Naive thymus-derived CD8-positive, alpha-beta T cell (primary cell): ENCODE measurements around the gene SOBP. TPM values are rescaled to one million over a fixed set of nuclear protein-coding genes. Genes with fewer than 3 reads are reported as not detected.

Source experiments
- ATAC-seq, 2 donors: fragments of 150-1000 bp; cut with Tn5 transposase in 1 of 2; sonication (Bioruptor Pico), chemical (Tn5 transposase) in 1 of 2; 1 replicate in 1 of 2; 2 replicates in 1 of 2; pipeline ENCODE4 v1.10.0; 2021; ENCODE audit warnings: mild to moderate bottlenecking in 2 of 2, moderate library complexity in 2 of 2
- POLR2A ChIA-PET: fragments of 350-600 bp; sonication (Branson Sonifier 250); formaldehyde crosslinking; loops from one replicate; lab custom pipeline; 2021; ENCODE audit warnings: antibody characterized with exemption; lab: Charles Lee
- DNase-seq, 10 donors: peaks; one replicate each; pipeline versions ENCODE4 v3.0.0 to v3.0.0-alpha.2; 2020 to 2022
- H3K27ac Mint-ChIP-seq, 10 donors: one replicate each; pipeline ENCODE4 v1.8.0; 2020 to 2022; ENCODE audit warnings: mild to moderate bottlenecking in 10 of 10, mixed read lengths in 10 of 10, moderate library complexity in 4 of 10, inconsistent platforms in 1 of 10
- H3K27me3 Mint-ChIP-seq, 5 donors: one replicate each; pipeline ENCODE4 v1.8.0; 2021 to 2022; ENCODE audit warnings: mixed read lengths in 5 of 5
- H3K36me3 Mint-ChIP-seq, 3 donors: one replicate each; pipeline ENCODE4 v1.8.0; 2020 to 2022; ENCODE audit warnings: mixed read lengths in 3 of 3, mild to moderate bottlenecking in 2 of 3, inconsistent platforms in 1 of 3
- H3K4me1 Mint-ChIP-seq, 4 donors: one replicate each; pipeline ENCODE4 v1.8.0; 2021 to 2022; ENCODE audit warnings: mixed read lengths in 4 of 4
- H3K4me3 Mint-ChIP-seq, 10 donors: one replicate each; pipeline ENCODE4 v1.8.0; 2020 to 2022; ENCODE audit warnings: mild to moderate bottlenecking in 10 of 10, mixed read lengths in 10 of 10, moderate library complexity in 6 of 10, inconsistent platforms in 1 of 10
- H3K9me3 Mint-ChIP-seq, 9 donors: one replicate each; pipeline ENCODE4 v1.8.0; 2020 to 2022; ENCODE audit warnings: mixed read lengths in 9 of 9, mild to moderate bottlenecking in 3 of 9, inconsistent platforms in 1 of 9, moderate library complexity in 1 of 9
- polyA plus RNA-seq, 3 donors: library from polyadenylated mRNA; unstranded; fragments of 300-500 nt; fragmentation: Illumina TruSeq; gene quantifications; one replicate each; pipeline ENCODE4 v1.2.3, GENCODE V29; 2021
- total RNA-seq, 8 experiments: library from RNA in 2 of 8; stranded (reverse) in 2 of 8; gene quantifications; one replicate each; pipeline ENCODE4 v1.2.3 and lab custom pipeline; 2021 to 2026

SOBP gene
- total and polyA plus RNA-seq, 5 experiments from 2014 or later: 0.05 to 1.4 (median 0.39) TPM

DNA sequence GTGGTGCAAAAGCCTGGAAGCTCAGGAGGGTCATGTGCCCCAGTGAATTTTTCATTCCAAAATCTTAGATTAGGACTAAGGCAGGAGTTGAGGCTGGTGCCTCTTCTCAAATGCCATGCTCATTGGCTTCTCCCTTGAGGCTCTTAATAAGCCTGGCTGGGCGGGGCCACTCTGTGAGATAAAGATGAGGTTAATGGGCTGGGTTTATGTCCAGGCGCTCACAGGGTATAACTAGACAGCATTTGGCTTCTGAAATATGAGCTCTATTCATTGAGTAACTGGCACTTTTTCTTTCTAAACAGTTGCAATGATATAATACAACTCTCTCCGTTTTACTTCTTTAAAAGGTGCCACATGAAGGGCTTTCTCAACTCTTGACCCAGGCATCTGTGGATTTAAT, 177.9 kb downstream of the SOBP start:
- Mint-ChIP-seq H3K27ac (no peak overlapping the region), H3K36me3 (no peaks in the 10 kb centered on the region), H3K9me3 (no peaks in the 10 kb centered on the region), H3K4me1 (peaks cover 6 to 37% (median 19%) of the 10 kb centered on the region in 4 donors), H3K4me3 (no peak overlapping the region), H3K27me3 (no peaks in the 10 kb centered on the region)
- DNase-seq (no peak), ATAC-seq (no peak)
- POLR2A ChIA-PET: interaction anchor here (0.8 to 1.2 kb wide), 2 partner anchors 9 to 11 kb away, joined by 4 read pairs; no protein-coding TSS in a partner anchor

DNA sequence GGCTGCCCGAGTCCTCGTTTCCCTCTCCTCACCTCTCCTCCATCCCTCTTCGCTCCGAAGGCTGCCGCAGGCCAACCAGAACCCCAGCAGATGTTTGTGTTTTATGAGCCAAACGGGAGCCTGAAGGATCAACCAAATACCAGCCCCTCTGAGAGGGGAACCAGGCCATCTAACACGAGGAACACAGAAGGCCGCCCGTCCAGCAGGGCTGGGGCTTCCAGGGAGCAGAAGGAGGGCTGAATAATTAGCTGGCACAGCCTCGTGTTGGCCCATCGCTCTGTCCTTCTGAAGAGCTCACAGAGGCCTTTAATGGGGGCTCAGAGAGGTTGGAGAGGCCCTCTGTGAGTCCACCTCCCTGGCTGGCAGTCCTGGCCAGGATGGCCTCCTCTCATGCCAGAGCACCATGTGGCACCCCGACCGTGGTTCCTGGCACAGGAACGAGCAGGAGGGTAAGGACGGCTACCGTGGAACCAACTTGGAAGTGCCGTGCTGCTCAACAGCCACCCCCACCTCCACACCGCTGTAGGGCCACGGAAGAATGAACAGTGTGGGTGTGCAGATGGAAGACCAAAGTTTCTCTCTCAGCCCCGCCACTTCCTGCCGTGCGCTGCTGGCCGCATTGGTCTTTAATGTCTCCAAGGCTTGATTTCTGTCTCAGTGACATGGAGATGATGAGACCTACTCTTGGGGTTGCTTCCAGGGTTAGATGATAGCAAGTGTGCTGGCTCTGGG, 179.0 kb downstream of the SOBP start:
- peaks cover 6 to 37% (median 19%) of the 10 kb centered on the region in 4 donors for H3K4me1 Mint-ChIP-seq
- no peaks in the 10 kb centered on the region for H3K36me3 Mint-ChIP-seq
- H3K27me3 Mint-ChIP-seq: no peaks in the 10 kb centered on the region
- POLR2A ChIA-PET: interaction anchor here (1.1 kb wide), 1 partner anchor 12 kb away, joined by 3 read pairs; no protein-coding TSS in a partner anchor
- peak in 4 of 10 donors; percentile 5 to 44 (median 30) for DNase-seq
- peak overlapping the region in 6 of 10 donors; percentile 29 to 58 (median 44) for H3K27ac Mint-ChIP-seq
- ATAC-seq: peak; percentile 85 to 87
- no peaks in the 10 kb centered on the region for H3K9me3 Mint-ChIP-seq
- H3K4me3 Mint-ChIP-seq: peak overlapping the region in 3 of 10 donors; percentile 17 to 30 (median 18)

DNA sequence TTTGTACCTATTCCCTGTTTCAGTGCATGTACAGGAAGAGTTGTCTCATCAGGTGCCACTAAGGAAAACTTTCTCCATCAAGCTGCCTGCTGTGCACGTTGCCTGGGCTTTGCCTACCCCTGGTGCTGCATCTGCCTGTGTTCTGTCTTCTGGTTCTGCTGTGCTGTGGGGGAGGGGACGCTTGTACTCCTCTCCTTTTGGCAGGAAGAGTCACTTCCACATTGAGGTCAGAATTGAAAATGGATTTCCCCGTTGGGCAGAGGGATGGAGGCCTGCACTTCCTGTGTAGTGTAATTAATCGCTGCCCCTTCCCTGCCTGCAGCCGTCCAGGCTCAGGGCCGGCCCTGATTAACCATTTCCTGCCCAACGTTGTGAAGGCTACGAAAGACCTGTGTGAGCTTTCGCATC, 180.9 kb downstream of the SOBP start:
- H3K4me1 Mint-ChIP-seq: peaks cover 11 to 37% (median 25%) of the 10 kb centered on the region in 4 donors
- DNase-seq (peak in 1 of 10 donors; percentile 7), ATAC-seq (no peak)
- peak overlapping the region in 4 of 10 donors; percentile 8 to 60 (median 22) for H3K27ac Mint-ChIP-seq
- no peaks in the 10 kb centered on the region for H3K27me3 Mint-ChIP-seq
- H3K4me3 Mint-ChIP-seq: no peak overlapping the region
- no peaks in the 10 kb centered on the region for H3K36me3 Mint-ChIP-seq
- POLR2A ChIA-PET: no interaction called here
- no peaks in the 10 kb centered on the region for H3K9me3 Mint-ChIP-seq

DNA sequence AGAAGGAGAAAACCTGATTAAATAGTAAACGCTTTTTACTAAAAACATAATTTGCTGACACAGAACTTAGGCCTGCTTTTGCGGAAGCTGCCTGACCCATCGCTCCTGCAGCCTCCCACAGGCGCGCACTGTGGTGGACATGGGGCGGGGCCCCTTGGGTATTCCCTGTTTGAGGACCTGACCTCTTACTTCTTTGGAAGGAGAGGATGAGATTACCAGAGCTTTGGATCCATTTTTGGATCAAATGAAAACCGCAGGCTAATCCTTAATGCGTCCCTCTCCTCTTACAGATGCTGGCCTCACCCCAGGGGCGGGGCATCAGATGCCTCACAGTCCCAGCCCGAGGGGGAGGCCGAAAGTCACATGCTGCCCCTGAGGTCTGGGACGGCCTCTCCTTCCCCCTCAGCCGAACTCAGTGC, 183.2 kb downstream of the SOBP start:
- H3K4me1 Mint-ChIP-seq: peaks cover 11 to 35% (median 26%) of the 10 kb centered on the region in 4 donors
- ATAC-seq: no peak
- no peak overlapping the region for H3K4me3 Mint-ChIP-seq
- POLR2A ChIA-PET: no interaction called here
- no peaks in the 10 kb centered on the region for H3K36me3 Mint-ChIP-seq
- no peak for DNase-seq
- H3K27ac Mint-ChIP-seq: no peak overlapping the region
- peaks cover 0 to 2% (median 0%) of the 10 kb centered on the region in 5 donors for H3K27me3 Mint-ChIP-seq
- H3K9me3 Mint-ChIP-seq: no peaks in the 10 kb centered on the region

DNA sequence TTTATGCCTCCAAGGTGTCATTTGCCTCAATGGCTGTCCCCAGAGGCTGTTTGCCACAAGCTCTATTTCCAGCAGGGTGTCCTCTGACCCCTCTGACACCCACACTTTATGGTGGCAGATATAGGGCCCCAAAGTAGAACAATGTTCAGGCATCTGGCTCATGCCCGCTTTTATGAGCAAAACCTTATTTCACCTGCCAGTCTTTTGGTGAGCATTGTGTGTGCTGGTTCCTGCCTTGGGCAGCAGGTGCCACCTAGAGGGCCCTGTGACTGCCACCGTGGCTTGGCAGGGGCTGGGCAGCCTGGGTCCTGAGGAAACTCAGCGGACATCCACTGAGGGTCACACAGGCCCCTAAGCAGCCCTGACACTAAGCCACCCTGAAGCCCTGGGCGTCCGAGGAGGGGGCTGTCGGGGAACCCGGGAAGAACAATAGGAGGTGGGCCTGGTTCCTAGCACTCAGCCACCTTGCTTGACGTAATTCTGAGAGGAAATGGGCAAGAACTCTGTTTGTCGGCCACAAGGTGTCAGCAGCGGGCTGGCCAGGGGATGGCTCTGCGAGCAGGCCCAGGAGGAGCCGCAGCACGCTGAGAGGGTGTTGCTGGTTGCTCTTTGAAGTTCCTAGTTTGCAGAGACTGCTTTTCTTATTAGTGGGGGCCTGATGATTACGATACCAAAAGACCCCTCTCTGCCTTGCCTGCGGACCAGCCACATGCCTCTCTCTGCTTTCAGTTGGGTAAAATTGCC, 185.2 kb downstream of the SOBP start:
- Mint-ChIP-seq H3K27ac (peak overlapping the region; percentile 69 to 98 (median 96)), H3K9me3 (no peaks in the 10 kb centered on the region), H3K36me3 (no peaks in the 10 kb centered on the region), H3K4me3 (peak overlapping the region; percentile 73 to 90 (median 86)), H3K27me3 (peaks cover 0 to 2% (median 0%) of the 10 kb centered on the region in 5 donors), H3K4me1 (peaks cover 6 to 23% (median 13%) of the 10 kb centered on the region in 4 donors)
- DNase-seq: peak; percentile 79 to 93 (median 87)
- ATAC-seq: peak; percentile 97 to 98
- POLR2A ChIA-PET: interaction anchor here (1.2 to 1.9 kb wide), 3 partner anchors 18 to 191 kb away, joined by 5 to 7 read pairs (median 5); no protein-coding TSS in a partner anchor

DNA sequence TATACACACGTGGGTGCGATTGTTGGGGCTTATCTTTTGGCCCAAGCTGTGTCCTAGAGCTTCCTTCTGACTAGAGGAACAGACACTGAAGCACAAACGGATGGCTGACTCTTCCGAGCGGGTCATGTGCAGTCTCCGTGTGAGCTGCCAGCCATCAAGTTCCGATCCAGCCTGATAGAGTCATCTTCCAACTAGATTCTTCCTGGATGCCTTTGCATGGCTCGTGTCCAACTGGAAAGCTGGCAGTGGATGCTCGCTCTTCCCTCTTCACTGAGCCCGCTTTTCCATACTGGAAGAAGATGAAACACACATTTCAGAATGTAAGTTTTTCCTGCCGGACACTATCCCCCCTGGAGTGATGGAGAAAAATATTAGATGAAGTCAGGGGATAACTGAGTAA, 186.1 kb downstream of the SOBP start:
- POLR2A ChIA-PET: interaction anchor here (1.2 to 1.9 kb wide), 2 partner anchors 60 to 191 kb away, joined by 5 read pairs; no protein-coding TSS in a partner anchor
- DNase-seq (no peak), ATAC-seq (no peak)
- peaks cover 5 to 16% (median 7%) of the 10 kb centered on the region in 4 donors for H3K4me1 Mint-ChIP-seq
- peak overlapping the region in 2 of 10 donors; percentile 14 to 96 for H3K27ac Mint-ChIP-seq
- no peaks in the 10 kb centered on the region for H3K36me3 Mint-ChIP-seq
- no peaks in the 10 kb centered on the region for H3K9me3 Mint-ChIP-seq
- H3K27me3 Mint-ChIP-seq: peaks cover 0 to 2% (median 0%) of the 10 kb centered on the region in 5 donors
- no peak overlapping the region for H3K4me3 Mint-ChIP-seq

DNA sequence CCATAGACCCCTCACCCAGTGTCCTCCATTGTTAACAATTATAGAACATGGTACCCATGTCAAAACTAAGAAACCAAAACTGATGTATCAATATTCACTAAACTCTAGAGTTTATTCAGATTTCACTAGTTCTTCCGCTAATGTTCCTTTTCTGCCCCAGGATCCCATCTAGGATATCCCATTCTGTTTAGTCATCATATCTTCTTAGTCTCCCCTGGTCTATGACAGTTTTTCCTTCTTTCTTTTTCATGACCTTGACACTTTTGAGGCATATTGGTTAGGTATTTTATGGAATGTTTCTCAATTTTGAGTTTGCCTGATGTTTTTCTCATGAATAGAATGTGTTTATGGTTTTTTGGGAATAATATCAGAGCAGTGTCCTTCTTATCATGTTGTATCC, 187.5 kb downstream of the SOBP start:
- H3K9me3 Mint-ChIP-seq: no peaks in the 10 kb centered on the region
- no peak for DNase-seq
- H3K27ac Mint-ChIP-seq: no peak overlapping the region
- H3K36me3 Mint-ChIP-seq: no peaks in the 10 kb centered on the region
- ATAC-seq: no peak
- H3K27me3 Mint-ChIP-seq: peaks cover 0 to 2% (median 0%) of the 10 kb centered on the region in 5 donors
- H3K4me3 Mint-ChIP-seq: no peak overlapping the region
- peaks cover 4 to 8% (median 5%) of the 10 kb centered on the region in 4 donors for H3K4me1 Mint-ChIP-seq
- POLR2A ChIA-PET: interaction anchor here (1.9 kb wide), 1 partner anchor 59 kb away, joined by 5 read pairs; no protein-coding TSS in a partner anchor

DNA sequence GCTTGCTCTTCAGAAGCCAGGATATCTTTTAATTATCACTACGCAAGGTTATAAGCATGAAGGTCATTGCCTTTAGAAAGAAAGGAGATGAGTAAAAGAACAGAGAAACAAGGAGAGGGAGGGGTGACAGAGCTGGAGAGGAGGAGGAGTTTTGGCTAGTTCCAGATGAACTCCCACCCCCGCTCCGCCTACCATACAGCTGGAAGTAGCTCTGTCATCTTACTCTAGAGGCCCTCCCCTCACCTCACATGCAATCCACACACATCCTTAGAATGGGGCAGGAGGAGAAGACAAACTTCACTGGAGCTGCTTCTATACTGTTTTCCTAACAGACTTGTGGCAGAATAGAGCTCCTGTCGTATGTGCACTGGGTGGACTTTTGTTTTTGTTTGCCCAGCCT, 189.5 kb downstream of the SOBP start:
- ATAC-seq (no peak), DNase-seq (no peak)
- Mint-ChIP-seq H3K27ac (no peak overlapping the region), H3K4me1 (peaks cover 4 to 8% (median 5%) of the 10 kb centered on the region in 4 donors), H3K9me3 (peaks cover 0 to 5% (median 0%) of the 10 kb centered on the region in 9 donors), H3K36me3 (no peaks in the 10 kb centered on the region), H3K4me3 (no peak overlapping the region), H3K27me3 (peaks cover 0 to 2% (median 0%) of the 10 kb centered on the region in 5 donors)
- POLR2A ChIA-PET: no interaction called here

DNA sequence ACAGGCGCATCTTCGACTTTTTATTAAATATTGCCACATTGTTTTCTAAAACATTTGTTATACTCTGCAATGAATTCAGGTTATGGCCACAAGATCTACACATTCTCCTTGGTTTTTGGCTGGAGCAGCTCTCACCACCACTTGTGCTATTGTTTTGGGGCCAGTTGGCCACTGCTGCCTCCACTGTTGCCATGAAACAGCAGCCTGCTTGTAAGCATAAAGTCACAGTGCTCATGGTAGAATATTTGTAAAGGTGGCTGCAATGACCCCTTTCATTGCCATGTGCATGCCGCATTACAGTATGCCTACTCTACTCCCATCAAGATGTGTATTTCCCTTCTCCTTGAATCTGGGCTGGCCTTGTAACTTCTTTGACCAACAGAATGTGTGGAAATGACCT, 192.8 kb downstream of the SOBP start:
- Mint-ChIP-seq H3K9me3 (peaks cover 0 to 5% (median 0%) of the 10 kb centered on the region in 9 donors), H3K27ac (no peak overlapping the region), H3K4me1 (no peaks in the 10 kb centered on the region), H3K4me3 (no peak overlapping the region), H3K36me3 (peaks cover 0 to 4% (median 0%) of the 10 kb centered on the region in 3 donors), H3K27me3 (no peaks in the 10 kb centered on the region)
- DNase-seq: no peak
- POLR2A ChIA-PET: no interaction called here
- no peak for ATAC-seq

DNA sequence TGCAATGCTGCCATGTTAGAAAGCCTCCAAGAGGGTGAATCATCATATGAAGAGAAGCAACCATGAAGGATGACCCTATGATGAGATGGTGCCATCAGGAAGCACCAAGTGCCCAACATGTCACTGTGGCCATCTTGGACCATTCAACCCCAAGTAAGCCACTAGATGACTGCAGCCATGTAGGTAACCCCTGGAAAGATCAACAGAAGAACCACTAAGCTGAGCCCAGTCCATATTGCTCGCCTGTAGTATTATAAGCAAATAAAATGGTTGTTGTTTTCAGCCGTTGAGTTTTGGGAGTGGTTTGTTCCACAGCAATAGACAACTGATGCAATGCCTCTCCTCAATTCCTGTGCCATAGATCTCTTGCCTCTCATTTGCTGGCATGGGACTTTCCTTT, 193.3 kb downstream of the SOBP start:
- peaks cover 0 to 4% (median 0%) of the 10 kb centered on the region in 3 donors for H3K36me3 Mint-ChIP-seq
- H3K27ac Mint-ChIP-seq: no peak overlapping the region
- H3K4me1 Mint-ChIP-seq: no peaks in the 10 kb centered on the region
- POLR2A ChIA-PET: no interaction called here
- no peak for DNase-seq
- ATAC-seq: no peak
- peaks cover 0 to 5% (median 0%) of the 10 kb centered on the region in 9 donors for H3K9me3 Mint-ChIP-seq
- no peaks in the 10 kb centered on the region for H3K27me3 Mint-ChIP-seq
- H3K4me3 Mint-ChIP-seq: no peak overlapping the region

DNA sequence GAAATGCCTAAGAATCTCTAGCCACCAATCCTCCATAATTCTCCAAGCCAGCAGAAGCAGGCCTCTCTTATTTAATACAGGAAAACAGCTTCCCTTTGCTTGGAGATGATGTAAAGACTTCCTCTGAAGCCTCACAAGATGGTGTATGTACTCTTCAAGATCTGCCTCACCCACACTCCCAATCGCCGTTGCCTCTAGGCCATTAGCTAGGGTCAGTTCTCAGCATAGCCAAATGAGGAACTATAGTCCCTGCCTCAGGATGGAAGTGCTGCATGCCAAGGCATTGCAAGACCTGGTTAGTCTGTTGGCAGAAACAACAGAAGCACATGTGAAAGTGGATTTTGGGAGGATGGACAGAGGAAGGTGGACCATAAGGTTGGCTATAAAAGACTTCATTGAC, 195.1 kb downstream of the SOBP start:
- H3K9me3 Mint-ChIP-seq: peaks cover 0 to 5% (median 0%) of the 10 kb centered on the region in 9 donors
- POLR2A ChIA-PET: no interaction called here
- no peaks in the 10 kb centered on the region for H3K4me1 Mint-ChIP-seq
- no peak overlapping the region for H3K27ac Mint-ChIP-seq
- DNase-seq (no peak), ATAC-seq (no peak)
- H3K4me3 Mint-ChIP-seq: no peak overlapping the region
- peaks cover 0 to 4% (median 0%) of the 10 kb centered on the region in 3 donors for H3K36me3 Mint-ChIP-seq
- H3K27me3 Mint-ChIP-seq: no peaks in the 10 kb centered on the region

DNA sequence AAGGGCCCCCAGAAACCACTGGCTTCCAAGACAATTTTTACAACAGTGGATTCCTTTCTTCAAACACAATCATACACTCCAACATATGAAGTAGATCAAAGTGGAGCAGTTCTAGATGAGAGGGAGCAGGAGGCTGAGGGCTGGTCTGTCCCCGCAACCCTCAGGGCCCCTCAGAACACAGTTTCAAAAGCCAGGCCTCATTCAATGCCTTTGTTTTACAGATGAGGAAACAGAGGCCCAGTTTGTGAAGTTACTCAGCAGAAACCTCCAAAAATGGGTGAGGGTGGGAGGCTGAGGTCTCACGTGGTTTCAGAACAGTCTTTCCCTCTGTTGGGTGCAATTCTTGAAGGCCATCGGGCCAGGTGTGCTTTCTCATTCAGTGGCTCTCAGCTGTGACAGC, 199.3 kb downstream of the SOBP start:
- POLR2A ChIA-PET: no interaction called here
- H3K27me3 Mint-ChIP-seq: no peaks in the 10 kb centered on the region
- no peak for DNase-seq
- peak overlapping the region in 1 of 10 donors; percentile 19 for H3K27ac Mint-ChIP-seq
- peaks cover 0 to 4% (median 0%) of the 10 kb centered on the region in 3 donors for H3K36me3 Mint-ChIP-seq
- peaks cover 0 to 2% (median 0%) of the 10 kb centered on the region in 4 donors for H3K4me1 Mint-ChIP-seq
- ATAC-seq: no peak
- H3K4me3 Mint-ChIP-seq: no peak overlapping the region
- H3K9me3 Mint-ChIP-seq: no peaks in the 10 kb centered on the region
